DMS53 (cell line): ENCODE measurements around the gene DNAJA4.
"Not testable (repeated sequence)": the region's sequence is repeated elsewhere in the genome, so short reads cannot be mapped to it uniquely, and the experiment has no call there.

ENCODE experiments used
- DNase-seq: peaks from one replicate; lab custom pipeline; 2025; lab: John Stamatoyannopoulos, UW

Gene DNAJA4

GRCh38 chr15:78244101-78244500 is 20.3 kb upstream of the DNAJA4 start:
- no peak for DNase-seq

- no peak for DNase-seq
Observed at GRCh38 chr15:78244893-78245292, 19.5 kb upstream of the DNAJA4 start.

GRCh38 chr15:78245392-78245791 is 19.0 kb upstream of the DNAJA4 start:
- DNase-seq: not testable (repeated sequence)

- DNase-seq: not testable (repeated sequence)
Observed at GRCh38 chr15:78245976-78246620, 18.3 kb upstream of the DNAJA4 start.

GRCh38 chr15:78247911-78248310 is 16.5 kb upstream of the DNAJA4 start:
- DNase-seq: no peak

- no peak for DNase-seq
Observed at GRCh38 chr15:78249131-78249530, 15.2 kb upstream of the DNAJA4 start.

- no peak for DNase-seq
Observed at GRCh38 chr15:78251136-78251535, 13.2 kb upstream of the DNAJA4 start.

- no peak for DNase-seq
Observed at GRCh38 chr15:78255421-78256043, 8.8 kb upstream of the DNAJA4 start.

GRCh38 chr15:78256044-78256437 is 8.3 kb upstream of the DNAJA4 start:
- DNase-seq: no peak

- DNase-seq: no peak
Observed at GRCh38 chr15:78257681-78258080, 6.7 kb upstream of the DNAJA4 start.

GRCh38 chr15:78259232-78259631 is 5.1 kb upstream of the DNAJA4 start:
- DNase-seq: no peak

GRCh38 chr15:78260489-78260888 is 3.9 kb upstream of the DNAJA4 start:
- DNase-seq: no peak

GRCh38 chr15:78261062-78261461 is 3.3 kb upstream of the DNAJA4 start:
- no peak for DNase-seq

- DNase-seq: peak; percentile 23
Observed at GRCh38 chr15:78263351-78263781, 996 bp upstream of the DNAJA4 start.

- no peak for DNase-seq
Observed at GRCh38 chr15:78263907-78264303, 457 bp upstream of the DNAJA4 start.

GRCh38 chr15:78265137-78265460 is 737 bp downstream of the DNAJA4 start:
- DNase-seq: peak; percentile 38

GRCh38 chr15:78265752-78266224 is 1.4 kb downstream of the DNAJA4 start:
- DNase-seq: peak; percentile 28

- peak; percentile 26 for DNase-seq
Observed at GRCh38 chr15:78266229-78266628, 1.9 kb downstream of the DNAJA4 start.

- no peak for DNase-seq
Observed at GRCh38 chr15:78266806-78267205, 2.4 kb downstream of the DNAJA4 start.

- no peak for DNase-seq
Observed at GRCh38 chr15:78272316-78272715, 8.0 kb downstream of the DNAJA4 start.

GRCh38 chr15:78272776-78273175 is 8.4 kb downstream of the DNAJA4 start:
- no peak for DNase-seq

GRCh38 chr15:78274994-78275393 is 10.6 kb downstream of the DNAJA4 start:
- DNase-seq: no peak

GRCh38 chr15:78276064-78276943 is 11.9 kb downstream of the DNAJA4 start:
- DNase-seq: no peak
